AG20443 (cell line): ENCODE results near the gene MAP1B.

Source experiments
- DNase-seq: peaks from one replicate; pipeline ENCODE4 v3.0.0; 2012; ENCODE audit warnings: low spot score, mixed read lengths

Gene MAP1B

GRCh38 chr5:72224946-72225463 is 117.7 kb downstream of the MAP1B start:
- peak; percentile 63 for DNase-seq

DNA sequence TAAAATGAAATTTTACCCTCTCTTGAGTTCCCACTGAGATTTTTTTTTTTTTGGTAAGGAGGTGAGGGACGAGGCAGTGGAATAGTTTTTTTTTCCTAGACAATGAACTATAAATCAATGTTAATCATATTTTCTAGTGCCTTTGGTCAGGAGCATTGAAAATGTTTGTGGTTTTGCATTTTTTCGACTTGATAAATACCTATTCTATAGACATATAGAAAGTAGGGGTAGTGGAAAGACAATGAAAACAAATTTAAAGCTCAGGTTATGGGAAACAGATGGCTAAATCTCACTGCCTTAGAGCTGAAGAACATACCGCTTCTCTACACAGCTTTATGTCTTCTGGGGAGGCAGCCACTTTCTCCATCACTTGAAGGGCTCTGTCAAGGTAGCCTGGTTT is 118.5 kb downstream of the MAP1B start:
- DNase-seq, result no peak

- no peak for DNase-seq
Measured at GRCh38 chr5:72226950-72227349, 119.7 kb downstream of the MAP1B start.

GRCh38 chr5:72228960-72229359 is 121.7 kb downstream of the MAP1B start:
- DNase-seq, result no peak

- no peak for DNase-seq
Measured at GRCh38 chr5:72231991-72232703, 124.9 kb downstream of the MAP1B start.

GRCh38 chr5:72232838-72233237 is 125.6 kb downstream of the MAP1B start:
- no peak for DNase-seq

DNA sequence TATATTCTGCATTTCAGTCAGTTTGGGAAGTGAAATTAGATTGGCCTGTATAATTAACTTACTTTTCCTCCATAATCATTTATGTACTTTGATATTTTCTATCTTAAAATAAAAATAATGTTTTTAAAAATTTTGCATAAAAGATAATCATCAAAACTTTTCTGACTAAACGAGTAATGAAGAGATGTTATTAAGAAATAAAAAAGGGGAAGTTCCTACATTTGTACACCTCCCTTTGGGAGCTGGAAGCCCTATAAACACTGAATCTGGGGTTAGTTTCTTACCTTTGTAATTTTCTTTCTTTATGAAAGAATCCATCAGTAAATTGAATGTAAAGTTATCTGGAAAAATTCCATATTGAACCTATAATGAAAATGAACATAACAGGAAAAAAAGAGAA is 126.6 kb downstream of the MAP1B start:
- DNase-seq, result no peak

GRCh38 chr5:72234265-72234700 is 127.0 kb downstream of the MAP1B start:
- DNase-seq, result peak; percentile 66

DNA sequence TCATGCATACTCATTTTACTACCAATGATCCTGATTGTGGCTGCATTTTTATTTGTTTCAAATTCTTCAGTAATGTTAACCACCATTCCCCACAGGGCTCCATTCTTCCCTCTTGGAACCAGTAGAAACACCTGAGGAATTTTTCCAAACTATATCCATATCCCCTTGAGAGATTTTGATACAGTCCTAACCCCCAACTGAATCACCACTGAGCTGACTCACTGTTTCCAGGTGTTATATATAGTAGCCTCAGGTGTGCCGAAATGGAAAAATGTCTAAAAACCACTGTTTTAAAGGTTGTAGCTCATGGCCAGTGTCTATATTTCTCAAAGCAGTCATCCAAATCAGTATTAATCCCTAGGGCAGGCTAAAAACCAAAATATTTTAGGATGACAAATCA is 127.6 kb downstream of the MAP1B start:
- no peak for DNase-seq

DNA sequence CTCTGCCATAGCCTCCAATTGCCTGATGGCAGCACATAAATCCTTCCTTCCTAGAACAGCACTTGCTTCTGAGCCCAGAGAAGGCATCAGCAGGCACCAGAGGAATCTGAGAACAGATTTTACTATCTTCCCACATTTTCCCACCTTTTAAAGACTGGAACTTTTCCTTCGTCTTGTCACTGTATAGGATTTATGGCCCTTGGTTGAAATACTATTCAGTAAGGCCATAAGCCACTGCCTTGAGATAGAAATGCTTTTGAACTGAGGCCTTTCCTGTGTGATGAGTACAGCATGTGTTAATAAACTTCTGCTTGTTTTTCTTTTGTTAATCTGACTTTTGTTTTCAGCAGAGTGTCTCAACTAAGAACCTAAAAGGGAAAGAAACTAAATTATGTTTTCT is 128.4 kb downstream of the MAP1B start:
- DNase-seq, result no peak

- no peak for DNase-seq
Measured at GRCh38 chr5:72237415-72237814, 130.1 kb downstream of the MAP1B start.

DNA sequence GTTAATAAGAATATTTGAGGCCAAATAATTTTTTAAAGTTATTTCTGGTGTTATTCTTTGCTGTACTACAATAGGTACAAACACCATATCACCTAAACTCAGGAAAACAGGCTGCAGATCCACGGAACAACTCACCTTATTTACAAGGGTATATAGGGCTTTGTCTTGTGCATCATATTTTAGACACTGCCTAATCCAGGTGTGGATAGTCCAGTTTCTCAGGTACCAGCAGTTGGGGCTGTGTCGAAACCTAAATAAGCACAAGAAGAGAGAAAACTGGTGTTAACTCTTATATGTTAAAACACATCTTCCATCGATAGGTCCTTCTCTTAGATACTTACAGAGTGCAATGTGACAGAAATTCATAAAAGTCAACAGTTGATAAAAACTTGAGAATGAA is 130.6 kb downstream of the MAP1B start:
- DNase-seq, result no peak

DNA sequence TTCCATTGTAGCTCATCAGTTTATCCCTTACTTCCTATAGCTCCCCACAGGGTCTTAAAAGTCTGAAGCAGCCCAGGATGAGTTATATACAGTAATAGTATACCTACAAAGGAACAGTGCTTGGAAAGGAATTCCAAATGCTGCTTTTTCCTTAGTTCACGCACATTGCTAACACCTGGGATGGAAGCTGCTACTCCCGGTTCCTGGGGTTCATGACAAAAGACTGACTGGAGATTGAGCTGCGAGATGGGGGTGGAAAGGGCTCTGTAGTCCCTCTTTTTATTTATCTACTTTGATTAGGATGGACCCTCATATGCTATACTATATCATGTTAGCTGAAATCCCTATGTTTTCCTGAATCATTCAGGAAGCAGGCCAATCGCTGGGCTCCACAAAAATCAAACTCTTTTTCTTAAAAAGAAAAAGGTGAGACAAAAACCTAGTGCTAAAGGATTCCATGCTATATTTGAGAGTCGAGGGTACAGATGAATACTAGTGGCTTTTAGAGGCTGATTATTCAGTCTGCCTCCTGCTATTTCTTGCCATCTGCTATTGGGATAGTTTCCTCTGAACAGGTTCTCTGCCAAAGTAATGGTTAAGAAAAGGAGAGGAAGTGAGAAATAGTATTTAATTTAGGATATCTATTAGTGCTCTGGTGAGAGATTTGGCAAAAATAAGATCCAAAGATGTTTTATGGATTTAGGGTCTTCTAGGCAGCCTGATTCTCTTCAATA is 131.6 kb downstream of the MAP1B start:
- DNase-seq, result no peak

DNA sequence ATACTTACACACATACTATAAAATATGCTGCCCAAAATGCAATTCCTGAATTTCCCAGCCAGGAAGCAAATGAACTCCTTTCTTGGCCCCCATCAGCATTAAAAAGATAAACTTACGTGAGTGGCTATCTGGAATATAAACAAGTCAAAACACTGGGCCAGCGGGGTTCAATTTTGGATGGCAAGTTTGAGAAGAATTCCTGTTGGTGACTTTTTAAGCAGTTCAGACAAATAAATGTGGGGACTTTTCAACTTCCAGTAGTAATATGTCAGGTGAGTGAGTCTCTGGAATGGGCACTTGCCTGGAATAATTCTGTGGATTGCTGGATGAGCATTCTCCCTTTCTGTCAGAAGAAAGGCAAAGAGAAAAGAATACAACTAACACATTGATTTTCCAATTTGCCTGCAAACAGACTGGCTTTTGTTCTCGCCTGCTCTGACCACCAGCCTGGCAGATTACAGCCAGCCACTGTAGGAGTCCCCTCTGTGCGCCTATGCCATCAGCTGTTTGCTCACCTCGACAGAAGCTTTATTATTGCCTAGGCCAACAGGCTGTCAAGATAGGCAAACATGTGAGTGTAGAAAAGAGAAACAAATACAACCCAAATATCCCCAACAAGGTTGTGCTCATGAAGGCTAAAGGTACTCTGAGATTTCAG is 134.2 kb downstream of the MAP1B start:
- no peak for DNase-seq

GRCh38 chr5:72242796-72243475 is 135.7 kb downstream of the MAP1B start:
- no peak for DNase-seq

DNA sequence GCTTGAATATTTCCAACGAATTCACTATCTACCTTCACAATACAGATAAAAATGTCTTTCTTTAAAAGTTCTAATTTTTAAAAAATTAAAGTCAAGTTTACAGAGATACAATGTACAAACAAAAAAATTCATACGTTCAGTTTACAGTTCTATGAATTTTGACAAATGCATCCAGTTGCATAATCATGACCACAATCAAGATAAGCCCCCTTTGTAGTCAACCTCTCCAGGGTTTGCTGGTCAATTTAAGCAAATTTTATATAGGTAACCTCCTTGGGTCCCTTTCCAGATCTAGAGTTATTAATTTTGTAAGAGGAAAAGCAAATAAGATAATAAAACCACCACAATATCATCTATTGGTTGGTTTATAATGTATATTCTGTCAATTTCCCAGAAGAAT is 136.4 kb downstream of the MAP1B start:
- no peak for DNase-seq

- peak; percentile 45 for DNase-seq
Measured at GRCh38 chr5:72244862-72245371, 137.6 kb downstream of the MAP1B start.

GRCh38 chr5:72245546-72245945 is 138.3 kb downstream of the MAP1B start:
- DNase-seq, result no peak

- no peak for DNase-seq
Measured at GRCh38 chr5:72245951-72246532, 138.8 kb downstream of the MAP1B start.

DNA sequence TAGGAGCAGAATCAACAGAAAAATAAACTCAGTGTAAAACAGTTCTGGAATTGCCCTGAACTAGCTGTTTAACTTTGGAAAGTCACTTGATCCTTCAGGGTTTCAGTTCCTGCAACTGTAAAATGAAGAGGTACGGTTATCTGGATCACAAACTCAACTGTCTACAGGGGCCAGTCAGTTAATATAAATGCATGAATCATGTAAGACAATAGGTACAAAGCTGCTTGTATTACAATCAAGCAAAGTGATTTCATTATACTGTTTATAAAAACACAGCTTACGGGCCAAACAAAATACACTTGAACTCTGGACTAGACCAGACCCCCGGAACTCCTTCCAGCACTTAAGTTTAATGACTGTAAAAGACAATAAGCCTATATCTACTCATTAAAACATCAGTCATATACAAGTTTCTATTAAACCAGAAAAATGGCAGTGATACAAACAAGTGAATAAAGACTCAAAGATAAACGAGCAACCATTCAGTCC is 139.7 kb downstream of the MAP1B start:
- DNase-seq, result no peak

GRCh38 chr5:72248410-72248981 is 141.2 kb downstream of the MAP1B start:
- DNase-seq, result peak; percentile 85
